ENCODE results near the gene ST6GAL1. TPM values are rescaled to one million over a fixed set of nuclear protein-coding genes. Genes with fewer than 3 reads are reported as not detected.

ST6GAL1 gene
- total RNA-seq, result 34.5 and 75.0 TPM in 2 replicates

GRCh38 chr3:186930143-186930640 lies at the start of gene ST6GAL1:
Gene ST6GAL1, plus strand, starts transcription at chr3:186930526. Its CDS starts 112,178 bp downstream, at chr3:187042704.

Other genes with a start within 250 kb of the ST6GAL1 start
- gene KNG1, start 213.2 kb upstream of the ST6GAL1 start, total RNA-seq, result not detected in 2 replicates
- 452 and 554 TPM in 2 replicates for gene EIF4A2, start 146.9 kb upstream of the ST6GAL1 start, total RNA-seq
- gene RFC4, start 124.0 kb upstream of the ST6GAL1 start, total RNA-seq, result 7.9 and 9.6 TPM in 2 replicates
- gene ADIPOQ, start 87.8 kb upstream of the ST6GAL1 start, total RNA-seq, result not detected in 2 replicates
- 11.3 and 20.4 TPM in 2 replicates for gene RPL39L, start 209.0 kb downstream of the ST6GAL1 start, total RNA-seq

All from dermis lymphatic vessel endothelial cell (primary cell).